Fibroblast of lung (primary cell): ENCODE measurements around the gene TGM2. TPM values are rescaled to one million over a fixed set of nuclear protein-coding genes. Genes with fewer than 3 reads are reported as not detected.

ENCODE experiments used
- DNase-seq, 2 donors: peaks; one replicate each; pipeline versions ENCODE4 v3.0.0 to v3.0.0-alpha.2; 2010; ENCODE audit warnings: low read depth in 2 of 2
- H2AFZ ChIP-seq: 2 replicates; pipeline ENCODE4 v1.5.1; 2012; ENCODE audit warnings: low read length, control low read depth, inconsistent platforms
- H3K27ac ChIP-seq: 2 replicates; pipeline ENCODE4 v1.5.1; 2011; ENCODE audit warnings: low read length, control low read depth; ENCODE audit not compliant: insufficient read depth
- H3K27me3 ChIP-seq: 2 replicates; pipeline ENCODE4 v1.5.1; 2011; ENCODE audit warnings: mild to moderate bottlenecking, low read length; ENCODE audit not compliant: control insufficient read depth, insufficient read depth
- H3K36me3 ChIP-seq: 2 replicates; pipeline ENCODE4 v1.5.1; 2011; ENCODE audit warnings: low read length; ENCODE audit not compliant: control insufficient read depth, insufficient read depth
- H3K4me1 ChIP-seq: 2 replicates; pipeline ENCODE4 v1.5.1; 2011; ENCODE audit warnings: low read length; ENCODE audit not compliant: control insufficient read depth, insufficient read depth; ENCODE audit errors: extremely low read depth
- H3K4me2 ChIP-seq: 2 replicates; pipeline ENCODE4 v1.5.1; 2011; ENCODE audit warnings: low read length, control low read depth; ENCODE audit not compliant: insufficient read depth; ENCODE audit errors: extremely low read depth
- H3K4me3 ChIP-seq, 4 experiments: fragments of 200-600 bp in 1 of 4; sonication (generic) in 1 of 4; replicated peaks in 1 of 4; 2 replicates each; pipeline ENCODE4 v1.5.1; 2011 to 2016; ENCODE audit warnings: low read length in 4 of 4, low read depth in 3 of 4, mild to moderate bottlenecking in 3 of 4, control low read depth in 2 of 4, inconsistent platforms in 1 of 4, mixed read lengths in 1 of 4; ENCODE audit not compliant: insufficient read depth in 1 of 4; ENCODE audit errors: control extremely low read depth in 1 of 4
- H3K79me2 ChIP-seq: 2 replicates; pipeline ENCODE4 v1.5.1; 2012; ENCODE audit warnings: mild to moderate bottlenecking, low read length, inconsistent platforms; ENCODE audit not compliant: control insufficient read depth, insufficient read depth
- H3K9ac ChIP-seq: 2 replicates; pipeline ENCODE4 v1.5.1; 2011; ENCODE audit warnings: mild to moderate bottlenecking, low read length, control low read depth; ENCODE audit not compliant: insufficient read depth
- H3K9me3 ChIP-seq: 2 replicates; pipeline ENCODE4 v1.5.1; 2012; ENCODE audit warnings: low read depth, low read length; ENCODE audit not compliant: control insufficient read depth, insufficient read depth
- H4K20me1 ChIP-seq: 2 replicates; pipeline ENCODE4 v1.5.1; 2011; ENCODE audit warnings: low read length; ENCODE audit not compliant: control insufficient read depth, insufficient read depth; ENCODE audit errors: extremely low read depth
- CTCF ChIP-seq, 2 donors: IDR thresholded peaks in 1 of 2; conservative IDR thresholded peaks in 1 of 2; 1 replicate in 1 of 2; 2 replicates in 1 of 2; pipeline ENCODE4 v1.5.1; 2011 to 2012; ENCODE audit warnings: low read length in 2 of 2, control low read depth in 1 of 2, inconsistent platforms in 1 of 2, low read depth in 1 of 2, mild to moderate bottlenecking in 1 of 2
- EZH2 ChIP-seq: IDR thresholded peaks from 2 replicates; pipeline ENCODE4 v1.5.1; 2012; ENCODE audit warnings: low read length, control low read depth, mild to moderate bottlenecking; ENCODE audit errors: missing control alignments
- polyA plus RNA-seq, 2 donors: library from polyadenylated mRNA; depleted of rRNA in 1 of 2; stranded (reverse) in 1 of 2; unstranded in 1 of 2; fragments of >200 nt; gene quantifications; 2 replicates each; pipeline ENCODE4 v1.2.1, GENCODE V29; 2011 to 2012; ENCODE audit warnings: missing spikeins in 1 of 2
- total RNA-seq: library from RNA; depleted of rRNA; stranded (reverse); fragments of >200 nt; gene quantifications from 2 replicates; pipeline ENCODE4 v1.2.1, GENCODE V29; 2014

Gene TGM2
- total and polyA plus RNA-seq, 2 donors (not counting 1 experiment from before 2014, with no cell fraction given) = 103 to 238 TPM

GRCh38 chr20:38209736-38210405, 44.8 kb upstream of the TGM2 start:
- H2AFZ ChIP-seq = no peak overlapping the region

GRCh38 chr20:38209054-38209675, 44.1 kb upstream of the TGM2 start:
- DNase-seq = no peak
- no peak overlapping the region for H3K27ac ChIP-seq
- H3K4me2 ChIP-seq = no peak overlapping the region
- no peak for TF ChIP-seq CTCF (conservative IDR thresholded peaks at IDR 0.05 in 1 of 2, IDR thresholded peaks at IDR 0.05 in 1 of 2; ENCODE audit: low read depth in 1 of 2, low read length in 2 of 2)
- TF ChIP-seq EZH2 = no peak
- no peaks in the 10 kb centered on the region for H4K20me1 ChIP-seq
- no peaks in the 10 kb centered on the region for H3K79me2 ChIP-seq
- no peaks in the 10 kb centered on the region for H3K9me3 ChIP-seq
- H3K4me3 ChIP-seq = no peak overlapping the region
- no peak overlapping the region for H2AFZ ChIP-seq
- H3K27me3 ChIP-seq = no peaks in the 10 kb centered on the region
- no peaks in the 10 kb centered on the region for H3K36me3 ChIP-seq
- peaks cover 6% of the 10 kb centered on the region for H3K4me1 ChIP-seq
- no peak overlapping the region for H3K9ac ChIP-seq

More at GRCh38 chr20:38209736-38210405, 44.8 kb upstream of the TGM2 start:
- H3K27me3 ChIP-seq = no peaks in the 10 kb centered on the region
- TF ChIP-seq CTCF (conservative IDR thresholded peaks at IDR 0.05 in 1 of 2, IDR thresholded peaks at IDR 0.05 in 1 of 2; ENCODE audit: low read depth in 1 of 2, low read length in 2 of 2) (no peak), EZH2 (no peak)
- no peak overlapping the region for H3K4me3 ChIP-seq
- H3K9ac ChIP-seq = no peak overlapping the region
- H3K79me2 ChIP-seq = no peaks in the 10 kb centered on the region
- DNase-seq = no peak
- H3K9me3 ChIP-seq = no peaks in the 10 kb centered on the region
- peaks cover 6% of the 10 kb centered on the region for H3K4me1 ChIP-seq
- no peak overlapping the region for H3K4me2 ChIP-seq
- no peak overlapping the region for H3K27ac ChIP-seq
- no peaks in the 10 kb centered on the region for H4K20me1 ChIP-seq
- H3K36me3 ChIP-seq = no peaks in the 10 kb centered on the region

- peaks cover 6% of the 10 kb centered on the region for H3K4me1 ChIP-seq
- no peak overlapping the region for H3K4me3 ChIP-seq
- TF ChIP-seq EZH2 (no peak), CTCF (conservative IDR thresholded peaks at IDR 0.05 in 1 of 2, IDR thresholded peaks at IDR 0.05 in 1 of 2; ENCODE audit: low read depth in 1 of 2, low read length in 2 of 2) (no peak)
- H3K36me3 ChIP-seq = no peaks in the 10 kb centered on the region
- H3K9me3 ChIP-seq = no peaks in the 10 kb centered on the region
- H3K27ac ChIP-seq = no peak overlapping the region
- no peak overlapping the region for H3K9ac ChIP-seq
- no peaks in the 10 kb centered on the region for H3K79me2 ChIP-seq
- DNase-seq = no peak
- H3K4me2 ChIP-seq = no peak overlapping the region
- no peaks in the 10 kb centered on the region for H3K27me3 ChIP-seq
- no peak overlapping the region for H2AFZ ChIP-seq
- H4K20me1 ChIP-seq = no peaks in the 10 kb centered on the region
These were observed 43.5 kb upstream of the TGM2 start for GRCh38 chr20:38208523-38208922.
